Keratinocyte (primary cell): ENCODE data around the gene CTNNBL1. TPM values are rescaled to one million over a fixed set of nuclear protein-coding genes. Genes with fewer than 3 reads are reported as not detected.

Experiments used
- DNase-seq: peaks from one replicate; pipeline ENCODE4 v3.0.0-alpha.2; 2011; ENCODE audit warnings: low read depth, missing footprints, low spot score
- FAIRE-seq: peaks from 2 replicates; lab custom pipeline; 2011; peaks lifted over from hg19 to GRCh38; lab: Jason Lieb, UNC
- H2AFZ ChIP-seq: 2 replicates; pipeline ENCODE4 v1.6.0; 2012; ENCODE audit warnings: low read length, control low read depth, inconsistent platforms; ENCODE audit not compliant: control insufficient read depth
- H3K27ac ChIP-seq: 2 replicates; pipeline ENCODE4 v1.5.1; 2011; ENCODE audit warnings: low read length; ENCODE audit not compliant: control insufficient read depth, insufficient read depth
- H3K27me3 ChIP-seq: 3 replicates; pipeline ENCODE4 v1.6.0; 2011; ENCODE audit warnings: low read length; ENCODE audit not compliant: control insufficient read depth, insufficient read depth; ENCODE audit errors: extremely low read depth
- H3K36me3 ChIP-seq, 2 experiments: 2 replicates in 1 of 2; 3 replicates in 1 of 2; pipeline ENCODE4 v1.5.1; 2011; ENCODE audit warnings: low read length in 2 of 2, mild to moderate bottlenecking in 1 of 2; ENCODE audit not compliant: control insufficient read depth in 2 of 2, insufficient read depth in 2 of 2; ENCODE audit errors: extremely low read depth in 1 of 2
- H3K4me1 ChIP-seq: 3 replicates; pipeline ENCODE4 v1.5.1; 2011; ENCODE audit warnings: low read length; ENCODE audit not compliant: control insufficient read depth, insufficient read depth; ENCODE audit errors: extremely low read depth
- H3K4me2 ChIP-seq: 3 replicates; pipeline ENCODE4 v1.6.0; 2011; ENCODE audit warnings: low read depth, low read length; ENCODE audit not compliant: control insufficient read depth, insufficient read depth; ENCODE audit errors: extremely low read depth
- H3K4me3 ChIP-seq, 3 experiments: fragments of 200-600 bp in 1 of 3; sonication (generic) in 1 of 3; 2 replicates in 2 of 3; 3 replicates in 1 of 3; pipeline ENCODE4 v1.5.1; 2011 to 2016; ENCODE audit warnings: low read length in 3 of 3, mild to moderate bottlenecking in 3 of 3, control low read depth in 2 of 3, inconsistent platforms in 1 of 3, low read depth in 1 of 3, mixed read lengths in 1 of 3, mixed run types in 1 of 3, moderate library complexity in 1 of 3; ENCODE audit not compliant: control insufficient read depth in 2 of 3, insufficient read depth in 2 of 3; ENCODE audit errors: extremely low read depth in 1 of 3
- H3K79me2 ChIP-seq: 2 replicates; pipeline ENCODE4 v1.6.0; 2012; ENCODE audit warnings: low read length; ENCODE audit not compliant: control insufficient read depth, insufficient read depth
- H3K9ac ChIP-seq: 3 replicates; pipeline ENCODE4 v1.6.0; 2011; ENCODE audit warnings: low read length; ENCODE audit not compliant: control insufficient read depth, insufficient read depth; ENCODE audit errors: extremely low read depth
- H3K9me1 ChIP-seq: 3 replicates; pipeline ENCODE4 v1.6.0; 2011; ENCODE audit warnings: low read length; ENCODE audit not compliant: control insufficient read depth, insufficient read depth; ENCODE audit errors: extremely low read depth
- H3K9me3 ChIP-seq: 2 replicates; pipeline ENCODE4 v1.5.1; 2012; ENCODE audit warnings: low read depth, low read length; ENCODE audit not compliant: control insufficient read depth
- H4K20me1 ChIP-seq: 3 replicates; pipeline ENCODE4 v1.6.0; 2011; ENCODE audit warnings: low read length; ENCODE audit not compliant: control insufficient read depth, insufficient read depth; ENCODE audit errors: extremely low read depth
- EZH2 ChIP-seq: IDR thresholded peaks from one replicate; pipeline ENCODE4 v1.6.1; 2012; ENCODE audit warnings: inconsistent platforms, mild to moderate bottlenecking, low read length, moderate library complexity
- dilution Hi-C: fragments of 300-500 bp; cut with MboI; formaldehyde crosslinking; loops from one replicate; pipeline ENCODE4 v1.7.0; 2020; ENCODE audit warnings: low sequenced_read_pairs; ENCODE audit not compliant: extremely low pct_ligation_motif_present
- polyA plus RNA-seq, 5 experiments: library from polyadenylated mRNA; depleted of rRNA in 3 of 5; stranded (reverse) in 3 of 5; stranded (forward) in 1 of 5; unstranded in 1 of 5; fragments of >200 nt; gene quantifications; 1 replicate in 1 of 5; 2 replicates in 3 of 5; 3 replicates in 1 of 5; pipeline versions ENCODE4 v1.2.1 to v1.2.3, GENCODE V29; 2011 to 2012; ENCODE audit warnings: missing spikeins in 2 of 5, low read depth in 1 of 5, low replicate concordance in 1 of 5
- TF ChIP-seq, protein P1 (sequence below), 3 experiments: IDR thresholded peaks in 1 of 3; conservative IDR thresholded peaks in 1 of 3; optimal IDR thresholded peaks in 1 of 3; 2 replicates in 2 of 3; 3 replicates in 1 of 3; pipeline versions ENCODE3 to v1.5.1; 2011; ENCODE audit warnings: low read length in 3 of 3, mild to moderate bottlenecking in 3 of 3, moderate library complexity in 2 of 3, control low read depth in 1 of 3, inconsistent platforms in 1 of 3; ENCODE audit not compliant: insufficient read depth in 2 of 3; ENCODE audit errors: extremely low read depth in 1 of 3

Gene CTNNBL1
- polyA plus RNA-seq, 1 donor (not counting 4 experiments of a cell fraction or from before 2014, with no cell fraction given), result 37.0 TPM

DNA sequence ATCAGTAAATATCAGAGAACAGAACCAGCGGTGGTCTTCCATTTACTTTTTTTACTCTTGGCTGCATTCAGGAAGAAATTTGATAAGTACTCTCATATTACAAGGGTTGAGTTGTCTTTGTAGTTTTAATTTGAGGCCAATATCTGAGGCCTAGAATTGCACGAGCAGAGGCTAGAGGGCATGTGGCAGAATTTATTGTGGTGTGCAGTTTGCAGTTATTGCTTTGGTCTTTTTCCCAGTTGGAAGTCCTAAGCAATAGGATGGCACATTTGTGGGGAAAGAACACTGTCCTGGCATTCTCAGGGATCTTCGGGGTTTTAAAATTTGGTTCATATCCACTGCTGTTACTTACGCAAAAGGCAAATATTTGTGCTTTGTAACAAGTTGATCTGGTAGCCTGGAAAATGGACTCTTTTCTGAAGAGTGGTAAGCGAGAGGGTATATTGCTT, 66.0 kb downstream of the CTNNBL1 start:
- Histone ChIP-seq H3K27me3 (no peaks in the 10 kb centered on the region), H3K9me1 (no peaks in the 10 kb centered on the region), H3K4me1 (peaks cover 15% of the 10 kb centered on the region), H3K9me3 (no peaks in the 10 kb centered on the region), H4K20me1 (no peaks in the 10 kb centered on the region), H3K79me2 (no peaks in the 10 kb centered on the region), H3K9ac (no peak overlapping the region), H3K27ac (no peak overlapping the region), H3K4me3 (no peak overlapping the region), H3K4me2 (no peak overlapping the region), H3K36me3 (peaks cover 0 to 4% of the 10 kb centered on the region in 2 experiments), H2AFZ (no peak overlapping the region)
- dilution Hi-C loops, result no loop called here
- DNase-seq (no peak), FAIRE-seq (no peak)
- no peak for TF ChIP-seq EZH2
- TF ChIP-seq, protein P1, sequence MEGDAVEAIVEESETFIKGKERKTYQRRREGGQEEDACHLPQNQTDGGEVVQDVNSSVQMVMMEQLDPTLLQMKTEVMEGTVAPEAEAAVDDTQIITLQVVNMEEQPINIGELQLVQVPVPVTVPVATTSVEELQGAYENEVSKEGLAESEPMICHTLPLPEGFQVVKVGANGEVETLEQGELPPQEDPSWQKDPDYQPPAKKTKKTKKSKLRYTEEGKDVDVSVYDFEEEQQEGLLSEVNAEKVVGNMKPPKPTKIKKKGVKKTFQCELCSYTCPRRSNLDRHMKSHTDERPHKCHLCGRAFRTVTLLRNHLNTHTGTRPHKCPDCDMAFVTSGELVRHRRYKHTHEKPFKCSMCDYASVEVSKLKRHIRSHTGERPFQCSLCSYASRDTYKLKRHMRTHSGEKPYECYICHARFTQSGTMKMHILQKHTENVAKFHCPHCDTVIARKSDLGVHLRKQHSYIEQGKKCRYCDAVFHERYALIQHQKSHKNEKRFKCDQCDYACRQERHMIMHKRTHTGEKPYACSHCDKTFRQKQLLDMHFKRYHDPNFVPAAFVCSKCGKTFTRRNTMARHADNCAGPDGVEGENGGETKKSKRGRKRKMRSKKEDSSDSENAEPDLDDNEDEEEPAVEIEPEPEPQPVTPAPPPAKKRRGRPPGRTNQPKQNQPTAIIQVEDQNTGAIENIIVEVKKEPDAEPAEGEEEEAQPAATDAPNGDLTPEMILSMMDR (optimal IDR thresholded peaks at IDR 0.05 in 1 of 3, IDR thresholded peaks at IDR 0.05 in 1 of 3, conservative IDR thresholded peaks at IDR 0.05 in 1 of 3; ENCODE audit: extremely low read depth in 1 of 3, insufficient read depth in 2 of 3, low read length in 3 of 3), result no peak

- H3K9me3 ChIP-seq, result no peaks in the 10 kb centered on the region
- H3K27ac ChIP-seq, result no peak overlapping the region
- H2AFZ ChIP-seq, result no peak overlapping the region
- no peaks in the 10 kb centered on the region for H3K9me1 ChIP-seq
- dilution Hi-C loops, result no loop called here
- H3K4me2 ChIP-seq, result no peak overlapping the region
- H4K20me1 ChIP-seq, result no peaks in the 10 kb centered on the region
- no peak overlapping the region for H3K4me3 ChIP-seq
- H3K9ac ChIP-seq, result no peak overlapping the region
- DNase-seq (no peak), FAIRE-seq (no peak)
- peaks cover 21% of the 10 kb centered on the region for H3K4me1 ChIP-seq
- TF ChIP-seq EZH2, result no peak
- TF ChIP-seq, protein P1 (optimal IDR thresholded peaks at IDR 0.05 in 1 of 3, IDR thresholded peaks at IDR 0.05 in 1 of 3, conservative IDR thresholded peaks at IDR 0.05 in 1 of 3; ENCODE audit: extremely low read depth in 1 of 3, insufficient read depth in 2 of 3, low read length in 3 of 3), result no peak
- H3K36me3 ChIP-seq, result peaks cover 0 to 4% of the 10 kb centered on the region in 2 experiments
- no peaks in the 10 kb centered on the region for H3K79me2 ChIP-seq
- H3K27me3 ChIP-seq, result no peaks in the 10 kb centered on the region
These were observed 66.5 kb downstream of the CTNNBL1 start for GRCh38 chr20:37760322-37760721.
